ENCODE results near the gene FHIT.

Gene FHIT

GRCh38 chr3:59782664-59783063 is 1468.6 kb downstream of the FHIT start:
- TF ChIP-seq CTCF (IDR thresholded peaks at IDR 0.05; ENCODE audit: low read depth, low read length, missing control alignments), result no peak
- DNase-seq, result no peak
- H3K36me3 ChIP-seq (replicated peaks), result no peaks in the 10 kb centered on the region
- in situ Hi-C loops (cut with HindIII; ENCODE audit: low pct_ligation_motif_present, low sequenced_read_pairs), result no loop called here
- H3K27me3 ChIP-seq (replicated peaks), result no peaks in the 10 kb centered on the region
- no peak overlapping the region for H3K4me3 ChIP-seq (ENCODE audit: low read depth, low read length)
- no peak overlapping the region for H3K27ac ChIP-seq

- in situ Hi-C loops (cut with HindIII; ENCODE audit: low pct_ligation_motif_present, low sequenced_read_pairs), result no loop called here
- DNase-seq, result no peak
- H3K27me3 ChIP-seq (replicated peaks), result no peaks in the 10 kb centered on the region
- no peak overlapping the region for H3K27ac ChIP-seq
- H3K36me3 ChIP-seq (replicated peaks), result no peaks in the 10 kb centered on the region
- no peak overlapping the region for H3K4me3 ChIP-seq (ENCODE audit: low read depth, low read length)
- no peak for TF ChIP-seq CTCF (IDR thresholded peaks at IDR 0.05; ENCODE audit: low read depth, low read length, missing control alignments)
Measured at GRCh38 chr3:59780209-59780608, 1471.0 kb downstream of the FHIT start.

- no peak overlapping the region for H3K27ac ChIP-seq
- no peak for DNase-seq
- no peak overlapping the region for H3K4me3 ChIP-seq (ENCODE audit: low read depth, low read length)
- TF ChIP-seq CTCF (IDR thresholded peaks at IDR 0.05; ENCODE audit: low read depth, low read length, missing control alignments), result no peak
- H3K27me3 ChIP-seq (replicated peaks), result no peaks in the 10 kb centered on the region
- in situ Hi-C loops (cut with HindIII; ENCODE audit: low pct_ligation_motif_present, low sequenced_read_pairs), result no loop called here
- no peaks in the 10 kb centered on the region for H3K36me3 ChIP-seq (replicated peaks)
Measured at GRCh38 chr3:59779260-59779659, 1472.0 kb downstream of the FHIT start.

GRCh38 chr3:59777667-59778077 is 1473.6 kb downstream of the FHIT start:
- Histone ChIP-seq H3K4me3 (ENCODE audit: low read depth, low read length) (no peak overlapping the region), H3K27me3 (replicated peaks) (no peaks in the 10 kb centered on the region), H3K36me3 (replicated peaks) (no peaks in the 10 kb centered on the region), H3K27ac (no peak overlapping the region)
- in situ Hi-C loops (cut with HindIII; ENCODE audit: low pct_ligation_motif_present, low sequenced_read_pairs), result no loop called here
- DNase-seq, result no peak
- TF ChIP-seq CTCF (IDR thresholded peaks at IDR 0.05; ENCODE audit: low read depth, low read length, missing control alignments), result no peak

- TF ChIP-seq CTCF (IDR thresholded peaks at IDR 0.05; ENCODE audit: low read depth, low read length, missing control alignments), result no peak
- no peaks in the 10 kb centered on the region for H3K36me3 ChIP-seq (replicated peaks)
- H3K27me3 ChIP-seq (replicated peaks), result no peaks in the 10 kb centered on the region
- H3K27ac ChIP-seq, result no peak overlapping the region
- DNase-seq, result no peak
- in situ Hi-C loops (cut with HindIII; ENCODE audit: low pct_ligation_motif_present, low sequenced_read_pairs), result no loop called here
- no peak overlapping the region for H3K4me3 ChIP-seq (ENCODE audit: low read depth, low read length)
Measured at GRCh38 chr3:59777066-59777465, 1474.2 kb downstream of the FHIT start.

GRCh38 chr3:59775761-59776325 is 1475.4 kb downstream of the FHIT start:
- no peak overlapping the region for H3K4me3 ChIP-seq (ENCODE audit: low read depth, low read length)
- no peak for TF ChIP-seq CTCF (IDR thresholded peaks at IDR 0.05; ENCODE audit: low read depth, low read length, missing control alignments)
- H3K27me3 ChIP-seq (replicated peaks), result no peaks in the 10 kb centered on the region
- in situ Hi-C loops (cut with HindIII; ENCODE audit: low pct_ligation_motif_present, low sequenced_read_pairs), result no loop called here
- H3K27ac ChIP-seq, result no peak overlapping the region
- H3K36me3 ChIP-seq (replicated peaks), result no peaks in the 10 kb centered on the region
- DNase-seq, result no peak
